Measurements from ENCODE around the gene JAK1.
A peak's percentile ranks its signal among the peaks of the same experiment; 100 is the strongest.

Gene JAK1

DNA sequence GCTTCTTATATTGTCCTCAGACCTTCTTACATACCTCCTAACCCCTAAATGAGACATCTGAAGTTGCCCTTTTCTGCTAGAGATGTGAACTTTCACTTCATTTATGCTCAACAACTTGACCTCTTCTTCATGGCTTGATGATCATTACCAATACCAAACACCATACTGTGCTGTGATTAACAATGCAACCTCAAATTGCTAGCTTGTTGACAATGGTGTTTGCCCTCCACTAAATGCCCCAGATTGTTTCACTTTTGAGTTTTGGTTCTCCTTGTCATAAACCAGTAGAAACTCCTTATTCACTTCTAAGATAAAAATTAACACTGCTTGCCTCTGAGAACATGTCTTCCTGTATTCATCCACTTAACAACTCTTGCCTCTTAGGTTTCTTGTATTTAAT, 5.6 kb downstream of the JAK1 start:
- Histone ChIP-seq H3K27ac (ENCODE audit: low read depth, low read length) (no peak overlapping the region), H3K9ac (ENCODE audit: low read length) (no peak overlapping the region), H3K4me1 (ENCODE audit: control insufficient read depth, insufficient read depth, low read length) (peaks cover 32% of the 10 kb centered on the region), H3K36me3 (ENCODE audit: control insufficient read depth, insufficient read depth, low read length) (no peaks in the 10 kb centered on the region), H3K27me3 (ENCODE audit: control insufficient read depth, insufficient read depth, low read length) (peaks cover 17% of the 10 kb centered on the region), H3K4me3 (ENCODE audit: low read depth, low read length) (no peak overlapping the region), H3K9me3 (ENCODE audit: control insufficient read depth, insufficient read depth, low read depth, low read length) (no peaks in the 10 kb centered on the region)

DNA sequence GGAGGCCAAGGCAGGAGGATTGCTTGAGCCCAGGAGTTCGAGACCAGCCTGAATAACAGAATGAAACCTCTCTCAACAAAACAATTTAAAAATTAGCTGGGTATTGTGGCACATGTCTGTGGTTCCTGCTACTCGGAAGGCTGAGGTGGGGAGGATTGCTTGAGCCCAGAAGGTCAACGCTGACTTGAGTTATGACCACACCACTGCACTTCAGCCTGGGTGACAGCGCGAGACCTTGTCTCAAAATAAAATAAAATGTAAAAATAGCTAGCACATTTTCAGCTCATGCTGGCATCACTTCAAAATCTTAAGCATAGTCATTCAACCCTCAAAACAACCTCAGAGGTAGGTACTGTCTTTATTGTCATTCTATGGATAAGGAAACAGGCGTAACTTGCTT, 6.4 kb downstream of the JAK1 start:
- Histone ChIP-seq H3K36me3 (ENCODE audit: control insufficient read depth, insufficient read depth, low read length) (no peaks in the 10 kb centered on the region), H3K9ac (ENCODE audit: low read length) (no peak overlapping the region), H3K4me3 (ENCODE audit: low read depth, low read length) (no peak overlapping the region), H3K9me3 (ENCODE audit: control insufficient read depth, insufficient read depth, low read depth, low read length) (no peaks in the 10 kb centered on the region), H3K27me3 (ENCODE audit: control insufficient read depth, insufficient read depth, low read length) (peaks cover 14% of the 10 kb centered on the region), H3K4me1 (ENCODE audit: control insufficient read depth, insufficient read depth, low read length) (peaks cover 37% of the 10 kb centered on the region), H3K27ac (ENCODE audit: low read depth, low read length) (no peak overlapping the region)

DNA sequence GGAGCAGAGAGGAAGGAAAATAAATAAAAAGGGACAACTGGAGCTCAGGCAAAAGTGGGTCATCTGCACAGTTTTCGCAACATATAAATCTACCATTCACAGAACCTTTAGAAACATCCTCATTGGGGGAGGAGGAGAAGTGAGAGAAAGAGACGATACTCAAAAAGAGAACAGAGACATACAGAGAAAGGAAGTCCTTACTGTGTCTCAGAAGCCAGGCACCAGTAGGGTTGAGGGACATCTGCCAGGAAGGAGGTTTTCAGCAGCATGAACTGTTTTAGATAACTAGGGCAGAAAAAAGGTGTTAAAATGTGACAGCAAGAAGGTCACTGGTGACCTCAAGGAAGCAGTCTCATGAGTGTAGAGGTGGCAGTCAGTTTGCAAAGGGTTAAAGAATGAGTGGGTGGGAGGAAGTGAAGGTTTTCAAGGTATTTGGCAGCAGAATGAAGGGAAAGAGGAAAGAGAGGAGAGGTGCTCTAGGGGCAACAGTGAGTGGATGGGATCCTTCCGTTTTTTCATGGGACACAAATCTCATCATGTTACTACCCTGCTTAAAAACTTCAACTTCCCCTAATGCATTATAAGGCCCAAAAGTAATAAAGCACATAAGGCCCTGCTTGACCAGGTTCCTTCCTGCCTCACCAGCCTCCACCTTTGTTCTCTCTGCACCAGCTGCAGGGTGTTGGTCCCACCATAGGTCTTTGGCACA, 9.5 kb downstream of the JAK1 start:
- no peaks in the 10 kb centered on the region for H3K9me3 ChIP-seq (ENCODE audit: control insufficient read depth, insufficient read depth, low read depth, low read length)
- H3K27ac ChIP-seq (ENCODE audit: low read depth, low read length) = no peak overlapping the region
- no peaks in the 10 kb centered on the region for H3K36me3 ChIP-seq (ENCODE audit: control insufficient read depth, insufficient read depth, low read length)
- H3K9ac ChIP-seq (ENCODE audit: low read length) = no peak overlapping the region
- H3K27me3 ChIP-seq (ENCODE audit: control insufficient read depth, insufficient read depth, low read length) = no peaks in the 10 kb centered on the region
- H3K4me3 ChIP-seq (ENCODE audit: low read depth, low read length) = no peak overlapping the region
- H3K4me1 ChIP-seq (ENCODE audit: control insufficient read depth, insufficient read depth, low read length) = peaks cover 33% of the 10 kb centered on the region

DNA sequence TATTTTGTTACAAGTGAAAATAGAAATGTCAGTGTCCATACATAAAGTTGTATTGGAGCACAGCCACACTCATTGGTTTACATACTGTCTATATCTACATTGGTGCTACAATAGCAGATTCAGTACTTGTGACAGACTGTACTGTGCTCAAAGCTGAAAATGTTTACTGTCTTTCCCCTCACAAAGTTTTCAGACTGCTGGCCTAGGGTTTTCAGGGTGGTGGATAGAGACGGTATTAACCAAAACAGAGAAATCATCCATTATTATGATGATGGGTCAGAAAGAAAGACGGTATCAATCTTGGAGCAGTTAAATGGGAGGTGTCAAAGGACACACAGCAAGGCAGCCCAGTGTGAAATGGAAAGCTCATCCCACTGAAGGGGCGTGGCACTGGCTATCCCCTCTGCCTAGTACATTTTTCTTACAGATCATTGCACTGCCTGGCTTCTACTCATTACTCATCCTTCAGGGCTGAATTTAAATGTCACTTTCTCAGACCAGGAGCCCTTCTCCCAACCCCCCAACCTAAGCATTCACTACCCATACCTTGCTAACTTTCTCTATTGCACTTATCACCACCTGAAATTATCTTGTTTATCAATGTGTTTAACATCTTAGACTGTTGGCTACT, 10.2 kb downstream of the JAK1 start:
- Histone ChIP-seq H3K27me3 (ENCODE audit: control insufficient read depth, insufficient read depth, low read length) (no peaks in the 10 kb centered on the region), H3K36me3 (ENCODE audit: control insufficient read depth, insufficient read depth, low read length) (no peaks in the 10 kb centered on the region), H3K9me3 (ENCODE audit: control insufficient read depth, insufficient read depth, low read depth, low read length) (no peaks in the 10 kb centered on the region), H3K27ac (ENCODE audit: low read depth, low read length) (no peak overlapping the region), H3K9ac (ENCODE audit: low read length) (no peak overlapping the region), H3K4me1 (ENCODE audit: control insufficient read depth, insufficient read depth, low read length) (peaks cover 33% of the 10 kb centered on the region), H3K4me3 (ENCODE audit: low read depth, low read length) (no peak overlapping the region)

DNA sequence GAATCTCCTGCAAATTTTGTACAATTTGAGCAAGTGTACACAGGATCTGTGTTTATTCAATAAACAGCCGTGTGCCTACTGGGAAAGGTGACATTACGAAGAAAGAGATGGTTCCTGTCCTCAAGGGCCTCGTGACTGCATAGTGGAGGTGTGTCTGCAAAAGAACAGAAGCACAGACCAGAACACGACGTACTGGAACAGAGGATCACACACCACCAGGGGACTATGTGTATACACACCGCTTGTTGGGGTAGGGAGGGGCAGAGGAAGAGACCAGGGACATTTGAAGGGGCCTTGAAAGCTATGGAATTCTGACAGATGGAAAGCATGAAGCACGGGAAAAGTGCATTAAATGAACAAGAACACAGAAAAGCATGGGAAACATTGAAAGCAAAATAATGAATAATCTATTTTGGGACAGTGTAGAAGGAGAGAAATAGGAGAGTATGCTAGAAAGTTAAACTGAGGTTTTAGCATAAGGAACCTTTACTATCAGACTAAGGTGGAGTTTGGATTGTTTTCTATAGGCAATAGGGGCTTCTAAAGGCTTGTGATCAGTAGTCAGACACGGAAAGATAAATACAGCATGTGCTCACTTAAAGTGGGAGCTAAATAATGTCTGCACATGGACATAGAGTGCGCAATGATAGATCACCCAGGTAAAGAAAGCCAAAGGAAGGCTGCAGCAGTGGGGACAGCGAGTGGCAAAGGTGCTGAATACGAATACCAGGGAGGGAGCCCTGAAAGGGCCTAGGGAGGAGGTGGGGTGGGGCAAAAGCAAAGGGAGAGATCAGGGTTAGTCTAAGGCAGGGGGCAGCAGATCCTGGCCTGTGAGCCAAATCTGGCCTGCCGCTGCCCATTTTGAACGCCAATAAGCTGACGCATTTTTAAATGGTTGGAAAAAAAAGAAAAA, 11.0 kb downstream of the JAK1 start:
- no peaks in the 10 kb centered on the region for H3K9me3 ChIP-seq (ENCODE audit: control insufficient read depth, insufficient read depth, low read depth, low read length)
- H3K36me3 ChIP-seq (ENCODE audit: control insufficient read depth, insufficient read depth, low read length) = no peaks in the 10 kb centered on the region
- no peaks in the 10 kb centered on the region for H3K27me3 ChIP-seq (ENCODE audit: control insufficient read depth, insufficient read depth, low read length)
- H3K27ac ChIP-seq (ENCODE audit: low read depth, low read length) = no peak overlapping the region
- peaks cover 27% of the 10 kb centered on the region for H3K4me1 ChIP-seq (ENCODE audit: control insufficient read depth, insufficient read depth, low read length)
- no peak overlapping the region for H3K9ac ChIP-seq (ENCODE audit: low read length)
- no peak overlapping the region for H3K4me3 ChIP-seq (ENCODE audit: low read depth, low read length)

DNA sequence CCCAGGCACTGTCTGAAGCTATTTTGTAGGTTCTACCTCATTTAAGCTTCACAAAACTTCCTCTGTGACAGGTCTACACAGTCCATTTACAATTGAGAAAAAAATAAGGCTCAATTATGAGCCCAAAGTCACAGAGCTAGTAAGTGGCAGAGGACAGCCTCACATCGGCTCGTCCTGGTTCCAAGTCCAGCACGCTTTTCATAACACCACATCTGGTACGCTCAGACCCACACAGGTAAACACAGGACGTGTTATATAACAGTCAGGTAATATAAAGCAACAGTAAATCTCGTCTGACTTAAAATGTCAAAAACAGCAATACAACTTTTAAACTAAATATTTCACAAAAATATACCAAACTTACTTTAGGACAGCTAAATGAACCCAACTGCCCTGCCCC, 13.1 kb downstream of the JAK1 start:
- no peaks in the 10 kb centered on the region for H3K36me3 ChIP-seq (ENCODE audit: control insufficient read depth, insufficient read depth, low read length)
- H3K27ac ChIP-seq (ENCODE audit: low read depth, low read length) = no peak overlapping the region
- peaks cover 34% of the 10 kb centered on the region for H3K4me1 ChIP-seq (ENCODE audit: control insufficient read depth, insufficient read depth, low read length)
- no peaks in the 10 kb centered on the region for H3K27me3 ChIP-seq (ENCODE audit: control insufficient read depth, insufficient read depth, low read length)
- no peak overlapping the region for H3K9ac ChIP-seq (ENCODE audit: low read length)
- no peak overlapping the region for H3K4me3 ChIP-seq (ENCODE audit: low read depth, low read length)
- no peaks in the 10 kb centered on the region for H3K9me3 ChIP-seq (ENCODE audit: control insufficient read depth, insufficient read depth, low read depth, low read length)

DNA sequence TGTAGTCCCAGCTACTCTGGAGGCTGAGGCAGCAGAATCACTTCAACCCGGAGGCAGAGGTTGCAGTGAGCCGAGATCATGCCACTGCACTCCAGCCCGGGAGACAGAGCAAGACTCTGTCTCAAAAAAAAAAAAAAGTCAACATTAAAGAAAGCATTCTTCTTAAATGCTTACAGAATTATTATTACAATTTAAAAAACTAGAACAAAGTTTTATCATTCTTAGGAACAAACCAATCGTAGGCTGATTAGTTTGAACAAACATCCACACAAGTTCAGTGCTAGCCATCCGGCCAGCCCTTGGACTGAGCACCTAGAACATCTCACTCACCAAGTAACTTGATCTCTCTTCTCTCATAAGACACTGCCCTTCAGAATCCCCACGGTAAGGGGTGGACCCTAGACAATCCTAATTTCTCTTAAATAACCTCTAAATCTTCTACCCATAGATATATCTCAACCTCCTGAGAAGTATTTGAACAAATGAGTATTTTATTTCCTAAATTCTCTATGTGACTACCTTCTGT, 16.0 kb downstream of the JAK1 start:
- H3K9me3 ChIP-seq (ENCODE audit: control insufficient read depth, insufficient read depth, low read depth, low read length) = no peaks in the 10 kb centered on the region
- no peak overlapping the region for H3K9ac ChIP-seq (ENCODE audit: low read length)
- H3K4me3 ChIP-seq (ENCODE audit: low read depth, low read length) = no peak overlapping the region
- H3K4me1 ChIP-seq (ENCODE audit: control insufficient read depth, insufficient read depth, low read length) = peaks cover 14% of the 10 kb centered on the region
- H3K27me3 ChIP-seq (ENCODE audit: control insufficient read depth, insufficient read depth, low read length) = no peaks in the 10 kb centered on the region
- H3K36me3 ChIP-seq (ENCODE audit: control insufficient read depth, insufficient read depth, low read length) = no peaks in the 10 kb centered on the region
- H3K27ac ChIP-seq (ENCODE audit: low read depth, low read length) = no peak overlapping the region

DNA sequence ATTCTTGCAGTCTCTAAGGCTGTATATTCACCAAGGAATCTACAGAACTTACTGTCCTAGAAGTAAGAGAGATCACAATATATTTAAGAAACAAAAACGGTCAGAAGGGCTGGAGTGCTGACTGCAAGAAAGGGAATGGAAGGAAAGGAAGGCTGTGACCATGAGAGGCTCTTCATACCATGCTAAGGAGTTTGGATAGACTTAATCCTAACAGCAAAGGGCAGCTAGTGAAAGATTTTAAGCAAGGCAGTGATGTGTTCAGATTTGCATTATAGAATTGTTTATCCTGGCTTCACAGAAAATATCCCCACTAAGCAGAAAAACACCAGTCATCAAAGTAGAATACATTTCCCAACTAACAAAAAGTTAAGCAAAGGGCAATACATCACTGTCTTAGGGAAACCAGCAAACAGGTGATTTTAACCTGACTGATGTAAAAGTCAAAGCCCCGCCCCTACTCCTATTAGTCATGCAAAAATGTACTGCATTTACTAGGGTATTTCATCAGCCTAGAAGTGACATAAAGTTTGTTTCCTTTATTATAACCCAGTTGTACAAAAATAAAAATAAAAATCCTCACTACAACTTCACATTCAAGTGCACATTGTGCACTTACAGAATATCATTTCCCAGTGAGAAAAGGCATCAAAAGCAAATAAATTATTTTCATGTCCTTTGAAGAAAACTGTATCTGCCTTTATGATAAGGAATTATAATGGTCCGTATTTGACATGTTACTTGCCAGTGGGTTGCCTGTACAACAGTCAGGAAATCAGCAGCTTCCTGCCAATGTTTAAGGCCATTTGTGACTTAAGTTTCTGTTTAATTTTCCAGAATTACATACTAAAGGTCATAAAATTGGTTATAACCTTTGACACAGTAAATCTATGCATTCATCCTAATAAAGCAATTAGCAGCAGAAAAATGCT, 17.2 kb downstream of the JAK1 start:
- peak overlapping the region; percentile 56 for H3K27ac ChIP-seq (ENCODE audit: low read depth, low read length)
- H3K36me3 ChIP-seq (ENCODE audit: control insufficient read depth, insufficient read depth, low read length) = no peaks in the 10 kb centered on the region
- peaks cover 10% of the 10 kb centered on the region for H3K4me1 ChIP-seq (ENCODE audit: control insufficient read depth, insufficient read depth, low read length)
- H3K9me3 ChIP-seq (ENCODE audit: control insufficient read depth, insufficient read depth, low read depth, low read length) = no peaks in the 10 kb centered on the region
- H3K27me3 ChIP-seq (ENCODE audit: control insufficient read depth, insufficient read depth, low read length) = no peaks in the 10 kb centered on the region
- no peak overlapping the region for H3K4me3 ChIP-seq (ENCODE audit: low read depth, low read length)
- peak overlapping the region; percentile 47 for H3K9ac ChIP-seq (ENCODE audit: low read length)

DNA sequence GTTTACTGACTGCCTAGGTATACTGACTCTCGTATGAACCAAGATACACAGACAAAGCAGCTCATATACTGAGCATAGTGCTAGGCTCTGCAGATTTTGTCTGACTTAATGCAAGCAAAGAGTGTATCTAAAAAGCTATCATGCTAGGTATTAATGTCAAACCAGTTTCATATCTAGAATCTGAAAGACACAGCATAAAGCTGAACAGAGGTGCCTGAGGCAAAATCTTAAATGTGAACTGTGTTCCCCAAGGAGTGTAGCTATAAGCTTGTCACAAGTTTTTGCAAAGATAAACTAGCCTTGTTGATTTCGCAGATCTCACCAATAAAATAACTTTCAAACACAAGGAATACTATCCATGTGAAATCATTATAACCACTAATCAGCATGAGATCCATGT, 18.1 kb downstream of the JAK1 start:
- Histone ChIP-seq H3K27me3 (ENCODE audit: control insufficient read depth, insufficient read depth, low read length) (no peaks in the 10 kb centered on the region), H3K4me1 (ENCODE audit: control insufficient read depth, insufficient read depth, low read length) (peaks cover 10% of the 10 kb centered on the region), H3K4me3 (ENCODE audit: low read depth, low read length) (no peak overlapping the region), H3K9me3 (ENCODE audit: control insufficient read depth, insufficient read depth, low read depth, low read length) (no peaks in the 10 kb centered on the region), H3K9ac (ENCODE audit: low read length) (no peak overlapping the region), H3K36me3 (ENCODE audit: control insufficient read depth, insufficient read depth, low read length) (no peaks in the 10 kb centered on the region), H3K27ac (ENCODE audit: low read depth, low read length) (0 out of 2 replicates have a peak overlapping the region, but pooled peaks have one; percentile 25)

DNA sequence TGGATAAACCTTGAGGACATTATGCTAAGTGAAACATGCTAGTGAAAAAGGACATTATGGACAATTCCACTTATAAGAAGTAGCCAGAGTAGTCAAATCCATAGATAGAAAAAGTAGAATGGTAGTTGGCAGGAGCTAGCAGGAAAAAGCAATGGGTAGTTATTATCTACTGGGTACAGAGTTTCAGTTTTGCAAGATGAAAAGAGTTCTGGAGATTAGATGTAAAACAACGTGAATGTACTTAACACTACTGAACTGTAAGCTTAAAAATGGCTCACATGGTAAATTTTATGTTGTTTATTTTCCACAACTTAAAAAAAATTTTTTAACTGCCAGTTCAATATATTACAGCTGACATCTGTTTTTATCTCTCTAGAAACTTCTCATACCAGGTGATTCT, 19.4 kb downstream of the JAK1 start:
- Histone ChIP-seq H3K9ac (ENCODE audit: low read length) (no peak overlapping the region), H3K27ac (ENCODE audit: low read depth, low read length) (no peak overlapping the region), H3K4me1 (ENCODE audit: control insufficient read depth, insufficient read depth, low read length) (peaks cover 10% of the 10 kb centered on the region), H3K9me3 (ENCODE audit: control insufficient read depth, insufficient read depth, low read depth, low read length) (no peaks in the 10 kb centered on the region), H3K36me3 (ENCODE audit: control insufficient read depth, insufficient read depth, low read length) (no peaks in the 10 kb centered on the region), H3K27me3 (ENCODE audit: control insufficient read depth, insufficient read depth, low read length) (no peaks in the 10 kb centered on the region), H3K4me3 (ENCODE audit: low read depth, low read length) (no peak overlapping the region)

All from HUES6 (cell line).